Small intestine (tissue), 7 donors: ENCODE data around the gene CXCL16. TPM values are rescaled to one million over a fixed set of nuclear protein-coding genes. Genes with fewer than 3 reads are reported as not detected.
"Not testable (repeated sequence)": the region's sequence is repeated elsewhere in the genome, so short reads cannot be mapped to it uniquely, and the experiment has no call there.

Source experiments
- DNase-seq, 2 donors: peaks; one replicate each; pipeline versions ENCODE4 v3.0.0 to v3.0.0-alpha.2; 2013
- FAIRE-seq: peaks from 2 replicates; lab custom pipeline; 2012; peaks lifted over from hg19 to GRCh38; lab: Jason Lieb, UNC
- H3K27ac ChIP-seq, 3 donors: one replicate each; pipeline ENCODE4 v1.5.1; 2013; ENCODE audit warnings: low read length in 2 of 3, mild to moderate bottlenecking in 2 of 3, control low read depth in 1 of 3, inconsistent platforms in 1 of 3, low read depth in 1 of 3, moderate library complexity in 1 of 3
- H3K27me3 ChIP-seq, 3 donors: one replicate each; pipeline ENCODE4 v1.6.1; 2013; ENCODE audit warnings: low read length in 3 of 3, inconsistent platforms in 1 of 3; ENCODE audit not compliant: control insufficient read depth in 3 of 3, insufficient read depth in 3 of 3
- H3K36me3 ChIP-seq, 3 donors: one replicate each; pipeline ENCODE4 v1.6.1; 2013; ENCODE audit warnings: low read length in 3 of 3, inconsistent platforms in 1 of 3, low read depth in 1 of 3, mild to moderate bottlenecking in 1 of 3, moderate library complexity in 1 of 3; ENCODE audit not compliant: control insufficient read depth in 3 of 3, insufficient read depth in 2 of 3
- H3K4me1 ChIP-seq, 3 donors: one replicate each; pipeline ENCODE4 v1.6.1; 2013; ENCODE audit warnings: low read length in 2 of 3, inconsistent platforms in 1 of 3, low read depth in 1 of 3, mild to moderate bottlenecking in 1 of 3, moderate library complexity in 1 of 3; ENCODE audit not compliant: control insufficient read depth in 3 of 3, insufficient read depth in 2 of 3
- H3K4me3 ChIP-seq, 3 donors: one replicate each; pipeline ENCODE4 v1.5.1; 2013; ENCODE audit warnings: low read length in 3 of 3, control low read depth in 1 of 3, inconsistent platforms in 1 of 3, low read depth in 1 of 3, mild to moderate bottlenecking in 1 of 3, moderate library complexity in 1 of 3
- H3K9me3 ChIP-seq, 2 donors: one replicate each; pipeline ENCODE4 v1.6.1; 2013; ENCODE audit warnings: low read depth in 1 of 2, low read length in 1 of 2; ENCODE audit not compliant: control insufficient read depth in 2 of 2, insufficient read depth in 1 of 2
- WGBS, 3 donors: extraction: QIAGEN DNeasy Blood & Tissue Kit; methylation state at CpG; one replicate each; pipeline ENCODE4 v1.1.7; 2013; 5-methylcytosine and 5-hydroxymethylcytosine counted together
- polyA plus RNA-seq, 4 donors: library from polyadenylated mRNA; stranded (reverse) in 3 of 4; unstranded in 1 of 4; fragments of 200-250 nt in 3 of 4; fragments of 120-200 nt in 1 of 4; gene quantifications; one replicate each; pipeline versions ENCODE4 v1.2.1 to v1.2.3, GENCODE V29; 2013
- donor health status: healthy with polysubstance abuse.
- donor health status: control.
- donor health status: control.
- donor health status: Bipolar disorder and iron deficiency.
- donor health status: healthy.

The CXCL16 gene
- polyA plus RNA-seq, 4 donors = 37.5 to 77.8 (median 48.1) TPM

GRCh38 chr17:4706121-4706520 lies 33.6 kb downstream of the CXCL16 start:
- Histone ChIP-seq H3K36me3 (peaks cover 0 to 2% (median 0%) of the 10 kb centered on the region in 3 donors), H3K27me3 (no peaks in the 10 kb centered on the region), H3K4me1 (peaks cover 0 to 14% (median 3%) of the 10 kb centered on the region in 3 donors), H3K9me3 (peaks cover 1 to 3% of the 10 kb centered on the region in 2 donors), H3K4me3 (no peak overlapping the region), H3K27ac (no peak overlapping the region)
- DNase-seq = no peak
- 79 to 91% (median 86%) methylated on average over 7 of the region's 7 CpGs for WGBS, 3 donors
- FAIRE-seq = no peak

GRCh38 chr17:4704991-4705390 lies 34.7 kb downstream of the CXCL16 start:
- peaks cover 0 to 10% (median 3%) of the 10 kb centered on the region in 3 donors for H3K4me1 ChIP-seq
- H3K4me3 ChIP-seq = no peak overlapping the region
- FAIRE-seq (no peak), DNase-seq (no peak)
- peaks cover 1 to 3% of the 10 kb centered on the region in 2 donors for H3K9me3 ChIP-seq
- 94 to 98% (median 97%) methylated on average over 15 of the region's 15 CpGs for WGBS, 3 donors
- no peaks in the 10 kb centered on the region for H3K27me3 ChIP-seq
- H3K27ac ChIP-seq = no peak overlapping the region
- peaks cover 0 to 5% (median 0%) of the 10 kb centered on the region in 3 donors for H3K36me3 ChIP-seq

GRCh38 chr17:4704574-4704907 lies 35.2 kb downstream of the CXCL16 start:
- H3K27me3 ChIP-seq, H3K36me3 ChIP-seq, FAIRE-seq, H3K9me3 ChIP-seq, DNase-seq: not testable (repeated sequence)
- 35 to 43% (median 35%) methylated on average over 14 of the region's 14 CpGs for WGBS, 3 donors
- Histone ChIP-seq H3K27ac (peak overlapping the region in 1 of 3 donors; percentile 78), H3K4me3 (peak overlapping the region in 2 of 3 donors; percentile 80 to 98), H3K4me1 (peaks cover 0 to 10% (median 3%) of the 10 kb centered on the region in 3 donors)

GRCh38 chr17:4703330-4703691 lies 36.4 kb downstream of the CXCL16 start:
- DNase-seq (no peak), FAIRE-seq (no peak)
- 4 to 5% (median 4%) methylated on average over 15 of the region's 15 CpGs for WGBS, 3 donors
- Histone ChIP-seq H3K27me3 (no peaks in the 10 kb centered on the region), H3K4me3 (peak overlapping the region; percentile 80 to 98 (median 80)), H3K27ac (peak overlapping the region; percentile 46 to 78 (median 68)), H3K36me3 (peaks cover 0 to 6% (median 0%) of the 10 kb centered on the region in 3 donors), H3K9me3 (peaks cover 1% of the 10 kb centered on the region in 2 donors), H3K4me1 (peaks cover 0 to 10% (median 3%) of the 10 kb centered on the region in 3 donors)

GRCh38 chr17:4701116-4701515 lies 38.6 kb downstream of the CXCL16 start:
- Histone ChIP-seq H3K36me3 (peaks cover 0 to 17% (median 0%) of the 10 kb centered on the region in 3 donors), H3K27me3 (no peaks in the 10 kb centered on the region), H3K9me3 (peaks cover 0 to 1% of the 10 kb centered on the region in 2 donors), H3K4me3 (no peak overlapping the region), H3K4me1 (peaks cover 0 to 10% (median 3%) of the 10 kb centered on the region in 3 donors), H3K27ac (no peak overlapping the region)
- DNase-seq (no peak), FAIRE-seq (no peak)
- WGBS, 3 donors = 76 to 87% (median 83%) methylated on average over 1 of the region's 1 CpG

- peaks cover 0 to 10% (median 3%) of the 10 kb centered on the region in 3 donors for H3K4me1 ChIP-seq
- DNase-seq = peak in 1 of 2 donors; percentile 39
- 57 to 78% (median 62%) methylated on average over 13 of the region's 13 CpGs for WGBS, 3 donors
- peaks cover 0 to 29% (median 0%) of the 10 kb centered on the region in 3 donors for H3K36me3 ChIP-seq
- H3K9me3 ChIP-seq, FAIRE-seq, H3K4me3 ChIP-seq, H3K27me3 ChIP-seq, H3K27ac ChIP-seq: not testable (repeated sequence)
These were observed 40.2 kb downstream of the CXCL16 start for GRCh38 chr17:4699401-4700056.

- DNase-seq (no peak), FAIRE-seq (no peak)
- 59 to 74% (median 68%) methylated on average over 6 of the region's 6 CpGs for WGBS, 3 donors
- Histone ChIP-seq H3K4me3 (no peak overlapping the region), H3K27me3 (no peaks in the 10 kb centered on the region), H3K9me3 (no peaks in the 10 kb centered on the region), H3K36me3 (peaks cover 0 to 38% (median 0%) of the 10 kb centered on the region in 3 donors), H3K27ac (peak overlapping the region in 1 of 3 donors; percentile 14), H3K4me1 (no peaks in the 10 kb centered on the region)
These were observed 43.3 kb downstream of the CXCL16 start for GRCh38 chr17:4696437-4696805.

GRCh38 chr17:4693416-4693815 lies 46.3 kb downstream of the CXCL16 start:
- no peak for DNase-seq
- Histone ChIP-seq H3K4me1 (peaks cover 0 to 3% (median 3%) of the 10 kb centered on the region in 3 donors), H3K4me3 (no peak overlapping the region), H3K9me3 (no peaks in the 10 kb centered on the region), H3K36me3 (peaks cover 0 to 50% (median 3%) of the 10 kb centered on the region in 3 donors), H3K27me3 (no peaks in the 10 kb centered on the region), H3K27ac (no peak overlapping the region)
- no peak for FAIRE-seq
- WGBS, 3 donors = 85 to 92% (median 87%) methylated on average over 9 of the region's 9 CpGs
